HG03432 (cell line): Measurements from ENCODE around the gene PLCB3.

ENCODE experiments used
- ATAC-seq: cut with Tn5 transposase; IDR thresholded peaks from one replicate; pipeline ENCODE4 v1.9.1; 2021; ENCODE audit warnings: mild to moderate bottlenecking, moderate library complexity; ENCODE audit not compliant: unreplicated experiment

Gene PLCB3

GRCh38 chr11:64251016-64251752 is at the start of gene PLCB3:
PLCB3 (plus strand) TSS chr11:64251530; CDS start chr11:64251650, 120 bp downstream.
- ATAC-seq: peak; percentile 51

- no peak for ATAC-seq
Measured at GRCh38 chr11:64201543-64201942, 49.8 kb upstream of the PLCB3 start.

- no peak for ATAC-seq
Measured at GRCh38 chr11:64202992-64203391, 48.3 kb upstream of the PLCB3 start.

- no peak for ATAC-seq
Measured at GRCh38 chr11:64203421-64204079, 47.8 kb upstream of the PLCB3 start.

- no peak for ATAC-seq
Measured at GRCh38 chr11:64204080-64204440, 47.3 kb upstream of the PLCB3 start.

- ATAC-seq: no peak
Measured at GRCh38 chr11:64204464-64204989, 46.8 kb upstream of the PLCB3 start.

- ATAC-seq: peak; percentile 41
Measured at GRCh38 chr11:64206457-64207255, 44.7 kb upstream of the PLCB3 start, which contains the start of gene FERMT3. FERMT3 (plus strand) TSS chr11:64206721; CDS start chr11:64207365, 644 bp downstream.

GRCh38 chr11:64207256-64208085 is 43.9 kb upstream of the PLCB3 start:
- peak; percentile 55 for ATAC-seq

- ATAC-seq: no peak
Measured at GRCh38 chr11:64208086-64208795, 43.1 kb upstream of the PLCB3 start.

- ATAC-seq: no peak
Measured at GRCh38 chr11:64208796-64209562, 42.4 kb upstream of the PLCB3 start.

- no peak for ATAC-seq
Measured at GRCh38 chr11:64209563-64209843, 41.8 kb upstream of the PLCB3 start.

- ATAC-seq: no peak
Measured at GRCh38 chr11:64210301-64211020, 40.9 kb upstream of the PLCB3 start.

- no peak for ATAC-seq
Measured at GRCh38 chr11:64211181-64211872, 40.0 kb upstream of the PLCB3 start.

GRCh38 chr11:64216879-64217278 is 34.5 kb upstream of the PLCB3 start:
- ATAC-seq: no peak

- no peak for ATAC-seq
Measured at GRCh38 chr11:64218628-64219353, 32.5 kb upstream of the PLCB3 start.

GRCh38 chr11:64219354-64219684 is 32.0 kb upstream of the PLCB3 start:
- no peak for ATAC-seq

- no peak for ATAC-seq
Measured at GRCh38 chr11:64219755-64220154, 31.6 kb upstream of the PLCB3 start.

- ATAC-seq: no peak
Measured at GRCh38 chr11:64220271-64220670, 31.1 kb upstream of the PLCB3 start.
